WTC11 (cell line): ENCODE measurements around the gene KIAA0930. TPM values are rescaled to one million over a fixed set of nuclear protein-coding genes. Genes with fewer than 3 reads are reported as not detected.

Experiments used
- ATAC-seq: fragments of 200-7000 bp; cut with Tn5 transposase; 2 replicates; pipeline ENCODE4 v1.10.0; 2021; ENCODE audit warnings: mild to moderate bottlenecking, moderate library complexity
- CTCF ChIA-PET: fragments of 300-600 bp; sonication (Branson Sonifier 250); formaldehyde crosslinking; loops from one replicate; lab custom pipeline; 2021; ENCODE audit warnings: antibody characterized with exemption; lab: Charles Lee
- POLR2A ChIA-PET: fragments of 350-600 bp; sonication (Branson Sonifier 250); formaldehyde crosslinking; loops from one replicate; lab custom pipeline; 2021; ENCODE audit warnings: antibody characterized with exemption; lab: Charles Lee
- DNase-seq: peaks from one replicate; pipeline ENCODE4 v3.0.0; 2021; ENCODE audit warnings: low spot score
- H3K27ac Mint-ChIP-seq: 2 replicates; pipeline ENCODE4 v1.8.0; 2021; ENCODE audit warnings: mixed read lengths
- H3K27me3 Mint-ChIP-seq: 2 replicates; pipeline ENCODE4 v1.8.0; 2021; ENCODE audit warnings: low read depth, mild to moderate bottlenecking, moderate library complexity, mixed read lengths
- H3K36me3 Mint-ChIP-seq: 2 replicates; pipeline ENCODE4 v1.8.0; 2021; ENCODE audit warnings: mixed read lengths
- H3K4me1 Mint-ChIP-seq: 2 replicates; pipeline ENCODE4 v1.8.0; 2022; ENCODE audit warnings: mixed read lengths
- H3K4me3 Mint-ChIP-seq: 2 replicates; pipeline ENCODE4 v1.8.0; 2021; ENCODE audit warnings: mild to moderate bottlenecking, moderate library complexity, mixed read lengths
- H3K9me3 Mint-ChIP-seq: 2 replicates; pipeline ENCODE4 v1.8.0; 2021; ENCODE audit warnings: mixed read lengths
- AFF4 ChIP-seq: sonication (generic); formaldehyde crosslinking; IDR thresholded peaks from 2 replicates; pipeline ENCODE4 v1.8.1; 2023; ENCODE audit warnings: mild to moderate bottlenecking, missing genetic modification reagents, borderline replicate concordance
- SP1 ChIP-seq: sonication (generic); formaldehyde crosslinking; conservative IDR thresholded peaks from 2 replicates; pipeline ENCODE4 v1.8.1; 2022; ENCODE audit warnings: missing genetic modification reagents
- TCF7 ChIP-seq: sonication (generic); formaldehyde crosslinking; IDR thresholded peaks from 2 replicates; pipeline ENCODE4 v1.8.0; 2022; ENCODE audit warnings: mild to moderate bottlenecking, low read depth, missing genetic modification reagents, moderate library complexity
- ZBTB43 ChIP-seq: sonication (generic); formaldehyde crosslinking; IDR thresholded peaks from 2 replicates; pipeline ENCODE4 v1.8.1; 2023; ENCODE audit warnings: mild to moderate bottlenecking, missing genetic modification reagents
- ZNF121 ChIP-seq: sonication (generic); formaldehyde crosslinking; IDR thresholded peaks from 2 replicates; pipeline ENCODE4 v1.8.0; 2023; ENCODE audit warnings: missing genetic modification reagents
- total RNA-seq: library from RNA; stranded (reverse); gene quantifications from 3 replicates; pipeline ENCODE4 v1.2.3, GENCODE V29; 2021
- TF ChIP-seq, protein P1 (sequence below): sonication (generic); formaldehyde crosslinking; conservative IDR thresholded peaks from 2 replicates; pipeline ENCODE4 v1.8.1; 2023; ENCODE audit warnings: mild to moderate bottlenecking, low read depth, missing genetic modification reagents, moderate library complexity
- TF ChIP-seq, protein P2 (sequence below): sonication (generic); formaldehyde crosslinking; IDR thresholded peaks from 2 replicates; pipeline ENCODE4 v1.8.0; 2023; ENCODE audit warnings: missing genetic modification reagents, mild to moderate bottlenecking, borderline replicate concordance
- TF ChIP-seq, protein P3 (sequence below): sonication (generic); formaldehyde crosslinking; IDR thresholded peaks from 2 replicates; pipeline ENCODE4 v1.8.1; 2023; ENCODE audit warnings: mild to moderate bottlenecking, missing genetic modification reagents, moderate library complexity

KIAA0930 gene
- total RNA-seq, 1 experiment from 2014 or later: 62.1 TPM

DNA sequence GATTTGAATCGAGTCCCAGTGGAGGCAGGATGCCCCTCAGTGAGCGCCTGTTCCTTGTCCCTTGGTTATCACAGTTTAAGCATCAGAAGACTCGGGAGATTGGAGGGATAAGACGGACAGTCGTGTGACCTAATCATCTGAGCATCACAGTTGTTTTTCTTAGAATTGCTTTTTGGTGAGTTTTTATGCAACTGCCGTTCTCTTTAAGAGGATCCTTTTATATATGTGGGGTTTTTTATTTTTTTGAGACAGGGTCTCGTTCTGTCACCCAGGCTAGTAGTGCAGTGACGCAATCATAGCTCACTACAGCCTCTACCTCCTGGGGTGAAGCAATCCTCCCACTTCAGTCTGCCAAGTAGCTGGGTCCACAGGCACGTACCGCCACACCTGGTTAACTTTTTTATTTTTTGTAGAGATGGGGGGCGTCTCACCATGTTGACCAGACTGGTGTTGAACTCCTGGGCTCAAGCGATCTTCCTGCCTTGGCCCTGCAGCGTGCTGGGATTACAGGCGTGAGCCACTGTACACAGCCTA lies 60.5 kb downstream of the KIAA0930 start:
- peak overlapping the region; percentile 82 for H3K27ac Mint-ChIP-seq
- DNase-seq: no peak
- CTCF ChIA-PET: interaction anchor here (1.7 kb wide), 1 partner anchor 29 kb away, joined by 5 read pairs; no protein-coding TSS in a partner anchor
- no peak for TF ChIP-seq TCF7 (CRISPR knock-in tag)
- TF ChIP-seq, all 79 proteins: peak for 0
- peaks cover 30% of the 10 kb centered on the region for H3K4me1 Mint-ChIP-seq
- ATAC-seq: no peak
- no peaks in the 10 kb centered on the region for H3K27me3 Mint-ChIP-seq
- peaks cover 86% of the 10 kb centered on the region for H3K36me3 Mint-ChIP-seq
- no peak overlapping the region for H3K4me3 Mint-ChIP-seq
- no peaks in the 10 kb centered on the region for H3K9me3 Mint-ChIP-seq
- POLR2A ChIA-PET: no interaction called here

- H3K4me1 Mint-ChIP-seq: peaks cover 30% of the 10 kb centered on the region
- no peaks in the 10 kb centered on the region for H3K27me3 Mint-ChIP-seq
- TF ChIP-seq ZNF121: peak; percentile 95
- TF ChIP-seq, protein P1, sequence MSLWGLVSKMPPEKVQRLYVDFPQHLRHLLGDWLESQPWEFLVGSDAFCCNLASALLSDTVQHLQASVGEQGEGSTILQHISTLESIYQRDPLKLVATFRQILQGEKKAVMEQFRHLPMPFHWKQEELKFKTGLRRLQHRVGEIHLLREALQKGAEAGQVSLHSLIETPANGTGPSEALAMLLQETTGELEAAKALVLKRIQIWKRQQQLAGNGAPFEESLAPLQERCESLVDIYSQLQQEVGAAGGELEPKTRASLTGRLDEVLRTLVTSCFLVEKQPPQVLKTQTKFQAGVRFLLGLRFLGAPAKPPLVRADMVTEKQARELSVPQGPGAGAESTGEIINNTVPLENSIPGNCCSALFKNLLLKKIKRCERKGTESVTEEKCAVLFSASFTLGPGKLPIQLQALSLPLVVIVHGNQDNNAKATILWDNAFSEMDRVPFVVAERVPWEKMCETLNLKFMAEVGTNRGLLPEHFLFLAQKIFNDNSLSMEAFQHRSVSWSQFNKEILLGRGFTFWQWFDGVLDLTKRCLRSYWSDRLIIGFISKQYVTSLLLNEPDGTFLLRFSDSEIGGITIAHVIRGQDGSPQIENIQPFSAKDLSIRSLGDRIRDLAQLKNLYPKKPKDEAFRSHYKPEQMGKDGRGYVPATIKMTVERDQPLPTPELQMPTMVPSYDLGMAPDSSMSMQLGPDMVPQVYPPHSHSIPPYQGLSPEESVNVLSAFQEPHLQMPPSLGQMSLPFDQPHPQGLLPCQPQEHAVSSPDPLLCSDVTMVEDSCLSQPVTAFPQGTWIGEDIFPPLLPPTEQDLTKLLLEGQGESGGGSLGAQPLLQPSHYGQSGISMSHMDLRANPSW: no peak
- DNase-seq: no peak
- ChIA-PET POLR2A (no interaction called here), CTCF (no interaction called here)
- H3K27ac Mint-ChIP-seq: peak overlapping the region; percentile 82; the same call in 1 of the 2 replicates
- no peaks in the 10 kb centered on the region for H3K9me3 Mint-ChIP-seq
- no peak for ATAC-seq
- H3K36me3 Mint-ChIP-seq: peaks cover 86% of the 10 kb centered on the region
- H3K4me3 Mint-ChIP-seq: no peak overlapping the region
These were observed 61.2 kb downstream of the KIAA0930 start for GRCh38 chr22:45179276-45180049.

GRCh38 chr22:45172881-45173585 lies 67.7 kb downstream of the KIAA0930 start:
- ChIA-PET CTCF (interaction anchor here (0.6 to 1.2 kb wide), 2 partner anchors 20 to 90 kb away, joined by 3 to 5 read pairs; no protein-coding TSS in a partner anchor), POLR2A (no interaction called here)
- Mint-ChIP-seq H3K4me3 (no peak overlapping the region), H3K27me3 (no peaks in the 10 kb centered on the region), H3K9me3 (no peaks in the 10 kb centered on the region), H3K36me3 (peaks cover 88% of the 10 kb centered on the region), H3K27ac (peak overlapping the region; percentile 3), H3K4me1 (no peaks in the 10 kb centered on the region)
- ATAC-seq (no peak), DNase-seq (no peak)
- TF ChIP-seq ZBTB43 (CRISPR knock-in tag) (no peak), AFF4 (CRISPR knock-in tag) (no peak), SP1 (CRISPR knock-in tag) (no peak)
- TF ChIP-seq, protein P2, sequence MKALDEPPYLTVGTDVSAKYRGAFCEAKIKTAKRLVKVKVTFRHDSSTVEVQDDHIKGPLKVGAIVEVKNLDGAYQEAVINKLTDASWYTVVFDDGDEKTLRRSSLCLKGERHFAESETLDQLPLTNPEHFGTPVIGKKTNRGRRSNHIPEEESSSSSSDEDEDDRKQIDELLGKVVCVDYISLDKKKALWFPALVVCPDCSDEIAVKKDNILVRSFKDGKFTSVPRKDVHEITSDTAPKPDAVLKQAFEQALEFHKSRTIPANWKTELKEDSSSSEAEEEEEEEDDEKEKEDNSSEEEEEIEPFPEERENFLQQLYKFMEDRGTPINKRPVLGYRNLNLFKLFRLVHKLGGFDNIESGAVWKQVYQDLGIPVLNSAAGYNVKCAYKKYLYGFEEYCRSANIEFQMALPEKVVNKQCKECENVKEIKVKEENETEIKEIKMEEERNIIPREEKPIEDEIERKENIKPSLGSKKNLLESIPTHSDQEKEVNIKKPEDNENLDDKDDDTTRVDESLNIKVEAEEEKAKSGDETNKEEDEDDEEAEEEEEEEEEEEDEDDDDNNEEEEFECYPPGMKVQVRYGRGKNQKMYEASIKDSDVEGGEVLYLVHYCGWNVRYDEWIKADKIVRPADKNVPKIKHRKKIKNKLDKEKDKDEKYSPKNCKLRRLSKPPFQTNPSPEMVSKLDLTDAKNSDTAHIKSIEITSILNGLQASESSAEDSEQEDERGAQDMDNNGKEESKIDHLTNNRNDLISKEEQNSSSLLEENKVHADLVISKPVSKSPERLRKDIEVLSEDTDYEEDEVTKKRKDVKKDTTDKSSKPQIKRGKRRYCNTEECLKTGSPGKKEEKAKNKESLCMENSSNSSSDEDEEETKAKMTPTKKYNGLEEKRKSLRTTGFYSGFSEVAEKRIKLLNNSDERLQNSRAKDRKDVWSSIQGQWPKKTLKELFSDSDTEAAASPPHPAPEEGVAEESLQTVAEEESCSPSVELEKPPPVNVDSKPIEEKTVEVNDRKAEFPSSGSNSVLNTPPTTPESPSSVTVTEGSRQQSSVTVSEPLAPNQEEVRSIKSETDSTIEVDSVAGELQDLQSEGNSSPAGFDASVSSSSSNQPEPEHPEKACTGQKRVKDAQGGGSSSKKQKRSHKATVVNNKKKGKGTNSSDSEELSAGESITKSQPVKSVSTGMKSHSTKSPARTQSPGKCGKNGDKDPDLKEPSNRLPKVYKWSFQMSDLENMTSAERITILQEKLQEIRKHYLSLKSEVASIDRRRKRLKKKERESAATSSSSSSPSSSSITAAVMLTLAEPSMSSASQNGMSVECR (CRISPR knock-in tag): no peak
- TF ChIP-seq, protein P3, sequence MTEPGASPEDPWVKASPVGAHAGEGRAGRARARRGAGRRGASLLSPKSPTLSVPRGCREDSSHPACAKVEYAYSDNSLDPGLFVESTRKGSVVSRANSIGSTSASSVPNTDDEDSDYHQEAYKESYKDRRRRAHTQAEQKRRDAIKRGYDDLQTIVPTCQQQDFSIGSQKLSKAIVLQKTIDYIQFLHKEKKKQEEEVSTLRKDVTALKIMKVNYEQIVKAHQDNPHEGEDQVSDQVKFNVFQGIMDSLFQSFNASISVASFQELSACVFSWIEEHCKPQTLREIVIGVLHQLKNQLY (CRISPR knock-in tag): no peak
- TF ChIP-seq, protein P1: no peak
